ENCODE data around the gene MPPED1.

The MPPED1 gene

GRCh38 chr22:43449831-43450225, 38.0 kb downstream of the MPPED1 start:
- DNase-seq, result no peak

- DNase-seq, result no peak
Observed at GRCh38 chr22:43451371-43452050, 39.7 kb downstream of the MPPED1 start.

- no peak for DNase-seq
Observed at GRCh38 chr22:43455846-43456245, 44.0 kb downstream of the MPPED1 start.

GRCh38 chr22:43457002-43457401, 45.2 kb downstream of the MPPED1 start:
- DNase-seq, result no peak

GRCh38 chr22:43462701-43463100, 50.9 kb downstream of the MPPED1 start:
- no peak for DNase-seq

GRCh38 chr22:43464809-43465208, 53.0 kb downstream of the MPPED1 start:
- no peak for DNase-seq

- no peak for DNase-seq
Observed at GRCh38 chr22:43465291-43466015, 53.6 kb downstream of the MPPED1 start.

- no peak for DNase-seq
Observed at GRCh38 chr22:43466710-43467109, 54.9 kb downstream of the MPPED1 start.

GRCh38 chr22:43467216-43467940, 55.6 kb downstream of the MPPED1 start:
- no peak for DNase-seq

GRCh38 chr22:43470253-43470652, 58.4 kb downstream of the MPPED1 start:
- DNase-seq, result no peak

GRCh38 chr22:43470941-43471585, 59.2 kb downstream of the MPPED1 start:
- DNase-seq, result no peak

GRCh38 chr22:43471606-43472135, 59.9 kb downstream of the MPPED1 start:
- no peak for DNase-seq

- no peak for DNase-seq
Observed at GRCh38 chr22:43473031-43473430, 61.2 kb downstream of the MPPED1 start.

- no peak for DNase-seq
Observed at GRCh38 chr22:43473441-43473840, 61.6 kb downstream of the MPPED1 start.

- no peak for DNase-seq
Observed at GRCh38 chr22:43474161-43475101, 62.6 kb downstream of the MPPED1 start.

GRCh38 chr22:43475549-43476076, 63.8 kb downstream of the MPPED1 start:
- DNase-seq, result no peak

GRCh38 chr22:43476341-43476740, 64.5 kb downstream of the MPPED1 start:
- DNase-seq, result no peak

GRCh38 chr22:43476751-43477725, 65.2 kb downstream of the MPPED1 start:
- DNase-seq, result no peak

GRCh38 chr22:43477966-43478365, 66.2 kb downstream of the MPPED1 start:
- no peak for DNase-seq

- no peak for DNase-seq
Observed at GRCh38 chr22:43478621-43479300, 66.9 kb downstream of the MPPED1 start.

Measured in CD4-positive, alpha-beta T cell treated with Interleukin-12 subunit alpha and Interleukin-12 subunit beta, for 1 hour (primary cell).